Activated CD4-positive, CD25-positive, alpha-beta regulatory T cell treated with anti-CD3 and anti-CD28 coated beads, Interleukin-2, amount 50 U/mL, for 24 hours (primary cell): ENCODE results near the gene CA4.
"Not testable (repeated sequence)": the region's sequence is repeated elsewhere in the genome, so short reads cannot be mapped to it uniquely, and the experiment has no call there.

Source experiments
- ATAC-seq, 2 donors: fragments of 150-1000 bp; cut with Tn5 transposase; one replicate each; pipeline ENCODE4 v1.10.0; 2021; ENCODE audit warnings: mild to moderate bottlenecking in 1 of 2, moderate library complexity in 1 of 2

CA4 gene

DNA sequence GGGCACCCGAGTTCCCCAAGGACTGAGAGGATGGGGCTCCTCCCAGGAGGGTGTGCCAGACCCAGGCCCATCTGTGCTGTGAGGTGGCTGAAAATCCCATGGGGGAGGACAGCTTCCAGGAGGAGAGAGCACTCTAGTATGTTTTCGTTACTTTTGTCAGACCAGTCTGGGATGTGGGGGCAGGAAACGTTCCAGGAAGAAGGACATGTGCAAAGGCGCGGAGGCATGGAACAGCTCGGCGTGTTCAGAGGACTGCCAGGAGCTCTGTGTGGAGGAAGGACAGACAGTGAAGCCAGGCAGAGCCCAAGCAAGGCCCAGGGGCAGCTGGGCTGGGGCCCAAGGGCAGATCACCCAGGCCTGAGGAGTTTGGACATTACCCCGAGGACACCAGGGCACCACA, 7.0 kb downstream of the CA4 start:
- ATAC-seq = no peak

DNA sequence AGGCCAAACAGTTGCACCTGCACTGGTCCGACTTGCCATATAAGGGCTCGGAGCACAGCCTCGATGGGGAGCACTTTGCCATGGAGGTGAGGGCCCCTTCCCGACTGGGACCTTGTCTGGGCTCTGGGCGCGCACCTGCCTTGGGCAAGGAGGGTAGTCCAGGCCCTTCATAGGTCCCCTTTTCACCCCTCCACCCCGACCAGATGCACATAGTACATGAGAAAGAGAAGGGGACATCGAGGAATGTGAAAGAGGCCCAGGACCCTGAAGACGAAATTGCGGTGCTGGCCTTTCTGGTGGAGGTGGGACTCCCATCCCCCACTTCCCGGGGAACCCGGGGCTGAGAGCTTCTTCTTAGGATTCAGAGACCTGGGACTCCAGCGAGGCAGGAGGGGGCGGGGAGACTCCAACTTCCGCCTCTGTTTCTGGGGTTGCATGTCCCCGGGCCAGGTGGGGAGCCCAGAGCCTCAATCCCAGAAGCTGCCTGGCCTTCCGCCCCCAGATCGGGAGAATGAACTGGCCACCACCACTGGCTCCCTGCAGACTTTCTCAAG, 7.8 kb downstream of the CA4 start:
- ATAC-seq = no peak

DNA sequence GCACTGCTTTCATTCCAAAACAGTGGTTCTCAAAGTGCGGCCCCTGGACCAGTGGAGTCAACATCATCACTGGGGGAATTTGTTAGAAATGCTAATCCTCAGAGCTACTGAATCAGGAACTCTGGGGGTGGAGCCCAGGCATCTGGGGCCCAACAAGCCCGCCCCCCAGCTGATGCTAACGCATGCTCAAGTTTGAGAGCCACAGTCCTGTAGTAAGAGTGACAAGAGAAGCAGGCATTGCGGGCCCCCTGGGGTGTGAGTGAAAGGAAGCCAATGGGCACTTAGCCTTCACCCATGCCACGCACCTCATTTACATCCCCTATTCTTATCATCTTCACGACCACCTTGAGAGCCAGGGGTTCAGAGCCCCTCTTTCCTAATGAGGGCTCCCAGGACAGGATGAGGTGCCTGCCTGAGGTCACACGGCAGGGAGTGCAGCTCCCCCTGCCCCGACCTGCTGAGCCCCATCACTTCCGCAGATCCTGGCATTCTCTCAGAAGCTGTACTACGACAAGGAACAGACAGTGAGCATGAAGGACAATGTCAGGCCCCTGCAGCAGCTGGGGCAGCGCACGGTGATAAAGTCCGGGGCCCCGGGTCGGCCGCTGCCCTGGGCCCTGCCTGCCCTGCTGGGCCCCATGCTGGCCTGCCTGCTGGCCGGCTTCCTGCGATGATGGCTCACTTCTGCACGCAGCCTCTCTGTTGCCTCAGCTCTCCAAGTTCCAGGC, 9.1 kb downstream of the CA4 start:
- ATAC-seq = no peak

- no peak for ATAC-seq
Observed at GRCh38 chr17:60159479-60159866, 9.7 kb downstream of the CA4 start.

DNA sequence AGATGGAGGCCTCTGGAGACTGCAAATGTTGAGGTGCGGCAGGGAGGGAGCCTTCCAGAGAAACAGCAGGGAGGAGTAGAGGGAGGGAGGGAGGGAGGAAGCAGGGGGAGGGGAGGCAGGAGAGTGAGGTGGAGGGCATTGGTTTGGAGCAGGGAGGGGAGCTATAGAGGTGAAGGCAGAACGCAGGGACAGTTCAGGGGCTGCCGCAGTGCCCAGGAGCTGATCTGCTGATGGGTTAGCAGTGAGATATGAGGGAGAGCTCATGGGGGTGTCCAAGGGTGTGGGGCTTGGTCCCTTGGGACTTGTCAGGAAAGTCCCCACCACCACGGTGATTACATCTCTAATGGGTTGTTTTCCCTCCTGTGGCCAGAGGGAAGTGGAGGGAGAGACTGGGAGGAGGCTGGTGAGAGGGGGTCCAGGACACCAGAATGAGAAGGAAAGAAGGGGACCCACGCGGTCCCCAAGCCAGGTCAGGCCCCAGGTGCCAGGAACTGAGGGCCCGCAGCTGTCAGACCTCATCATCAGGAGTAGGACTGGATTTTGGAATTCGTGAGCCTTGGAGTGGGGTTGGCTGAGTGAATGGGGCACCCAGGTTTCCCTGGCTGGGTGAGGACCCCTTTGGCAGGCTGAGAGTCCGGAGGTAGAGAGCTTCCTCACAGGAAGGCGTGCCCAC, 11.2 kb downstream of the CA4 start:
- no peak for ATAC-seq

DNA sequence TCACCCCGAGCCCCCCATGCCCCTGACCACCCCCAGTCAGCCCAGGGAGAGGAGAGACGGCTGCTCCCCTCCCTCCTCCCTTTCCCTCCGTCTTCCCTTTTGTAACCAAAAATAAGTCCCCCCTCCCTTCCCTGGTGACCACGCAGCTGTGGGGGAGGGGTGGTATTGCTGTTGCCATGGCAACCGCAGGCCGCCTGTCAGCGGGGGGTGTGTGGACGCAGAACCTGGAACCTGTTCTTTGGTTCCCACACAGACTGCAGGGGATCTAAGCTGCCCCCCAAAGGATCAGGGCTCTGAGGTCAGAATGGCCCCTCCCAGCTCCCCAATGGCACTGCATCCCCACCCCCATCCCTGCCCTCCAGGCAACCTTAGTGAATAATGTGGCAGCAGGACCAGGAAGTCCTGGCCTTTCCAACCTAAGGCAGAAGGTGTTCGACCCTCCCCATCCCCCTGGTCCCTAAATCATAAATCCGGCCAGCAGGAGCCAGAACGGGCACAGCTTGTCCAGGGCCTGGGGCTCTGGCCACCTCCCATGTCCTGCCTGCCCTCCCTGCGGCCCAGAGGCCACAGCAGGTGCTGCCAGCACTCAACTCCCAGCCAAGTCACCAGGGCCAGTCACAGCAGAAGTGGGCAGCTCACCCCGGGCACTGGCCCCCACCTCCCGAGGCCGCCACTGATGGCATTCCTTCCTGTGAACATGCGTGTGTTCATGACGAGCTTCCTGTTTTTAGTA, 12.0 kb downstream of the CA4 start:
- no peak for ATAC-seq

DNA sequence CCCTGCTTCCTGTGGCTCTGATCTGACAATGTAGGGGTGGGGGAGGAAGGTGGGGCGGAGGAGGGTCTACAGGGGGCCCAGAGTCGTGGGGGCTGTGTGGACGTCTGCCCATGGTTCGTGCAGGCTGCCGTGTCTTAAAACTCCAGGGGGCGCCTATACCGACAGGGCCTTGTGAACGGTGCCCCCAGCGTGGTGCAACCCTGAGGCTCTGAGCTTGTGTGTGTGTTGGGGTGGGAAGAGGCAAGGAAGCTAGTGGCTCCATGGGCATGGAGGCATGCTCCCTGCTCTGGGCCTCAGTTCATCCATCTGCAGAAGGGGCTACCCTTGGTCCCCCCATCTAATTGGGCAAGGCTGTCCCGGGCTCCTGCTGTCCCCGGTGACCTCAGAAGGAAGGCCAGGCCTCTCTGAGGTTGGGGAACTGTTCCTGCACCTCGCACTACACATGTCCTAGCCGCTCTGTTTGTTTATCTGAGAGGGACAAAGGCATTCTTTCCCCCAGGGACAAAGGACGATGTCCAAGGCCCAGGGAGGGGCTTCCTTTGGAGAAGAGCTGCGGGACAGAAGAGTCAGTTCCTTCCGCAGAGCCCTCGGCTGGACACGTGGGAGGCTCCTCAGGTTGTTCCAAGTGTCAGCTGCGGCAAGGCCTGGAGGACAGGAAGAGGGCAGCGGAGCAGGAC, 13.5 kb downstream of the CA4 start:
- ATAC-seq = no peak

- ATAC-seq = no peak
Observed at GRCh38 chr17:60164164-60164563, 14.4 kb downstream of the CA4 start.

GRCh38 chr17:60164697-60165096, 14.9 kb downstream of the CA4 start:
- no peak for ATAC-seq

DNA sequence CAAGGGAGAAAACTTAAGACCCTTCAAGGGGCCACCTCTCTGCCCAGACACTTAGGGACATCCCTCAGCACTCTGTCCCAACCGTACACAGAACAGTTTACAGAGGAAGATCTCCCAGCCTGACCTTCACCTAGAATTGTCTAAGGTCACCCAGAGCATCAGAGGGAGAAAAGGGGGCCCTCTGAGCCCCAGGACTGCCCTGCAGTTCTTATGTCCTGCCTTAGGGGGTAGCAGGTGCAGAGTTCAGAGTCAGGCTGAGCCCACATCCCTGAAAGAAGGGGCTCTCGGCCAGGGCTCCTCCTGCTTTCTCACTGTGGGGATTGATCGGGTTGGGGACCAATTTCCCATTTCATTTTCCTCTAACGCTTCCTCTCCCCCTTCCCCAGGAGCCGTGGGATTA, 15.4 kb downstream of the CA4 start:
- ATAC-seq = no peak

- ATAC-seq = peak; percentile 90
Observed at GRCh38 chr17:60165971-60166370, 16.2 kb downstream of the CA4 start.

GRCh38 chr17:60167065-60167741, 17.4 kb downstream of the CA4 start:
- ATAC-seq = no peak

GRCh38 chr17:60168654-60169053, 18.9 kb downstream of the CA4 start:
- no peak for ATAC-seq

DNA sequence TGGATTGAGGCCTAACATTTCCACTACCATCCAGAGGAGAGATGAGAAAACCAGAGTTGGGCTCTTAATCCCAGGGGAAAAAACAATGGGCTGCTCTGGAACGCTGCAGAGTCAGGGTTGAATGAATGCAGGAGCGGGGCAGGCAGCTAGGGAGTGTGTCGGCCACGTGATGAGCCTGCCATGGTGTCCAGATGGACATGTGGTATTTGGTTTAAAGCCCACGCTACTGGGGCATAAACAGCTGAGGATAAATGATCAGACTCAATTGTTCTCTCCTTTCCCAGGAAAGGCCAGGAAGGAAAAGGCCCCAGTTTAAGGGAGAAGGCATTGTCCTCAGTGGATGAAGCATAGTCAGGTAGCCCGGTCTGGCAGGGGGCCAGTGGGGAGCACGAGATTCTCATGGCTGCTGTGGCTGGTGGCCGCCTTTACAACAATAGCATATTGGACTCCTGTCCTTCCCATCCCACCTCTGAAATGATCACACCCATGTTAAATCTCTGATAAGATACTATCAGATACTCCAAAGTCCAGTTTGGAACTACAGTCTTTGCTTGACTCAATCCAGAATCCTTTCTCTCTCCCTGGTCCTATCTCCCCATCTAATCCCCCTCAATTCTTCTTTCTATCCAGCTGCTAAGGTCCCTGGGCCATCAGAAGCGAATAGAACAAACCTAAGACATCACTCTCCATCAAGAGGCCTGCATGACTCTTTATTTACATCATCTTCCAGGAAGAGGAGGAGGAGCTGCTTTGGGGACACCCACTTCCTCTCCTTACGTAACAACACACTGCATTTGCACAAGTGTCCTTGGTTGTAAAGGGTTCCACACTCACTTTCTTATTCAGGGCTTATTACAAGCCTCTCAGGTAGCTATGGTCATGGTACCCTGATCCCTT, 20.4 kb downstream of the CA4 start:
- peak; percentile 63 to 75 for ATAC-seq

- ATAC-seq = peak; percentile 10 to 29
Observed at GRCh38 chr17:60170835-60171752, 21.3 kb downstream of the CA4 start.

DNA sequence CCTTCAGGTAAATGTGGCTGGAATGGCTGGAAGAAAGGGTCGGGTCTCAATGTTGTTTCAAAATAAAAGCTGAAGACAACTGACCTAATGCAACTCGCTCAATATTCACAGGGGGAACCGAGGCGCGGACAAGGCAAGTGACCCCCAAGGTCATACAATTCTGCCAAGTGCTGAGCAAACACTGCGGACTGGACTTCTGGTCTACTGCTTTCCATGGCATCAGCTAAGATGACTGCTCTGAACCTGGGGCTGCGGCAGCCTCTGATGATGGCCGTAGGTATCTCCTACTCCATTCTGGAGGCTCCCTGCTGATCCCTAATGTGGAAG, 21.9 kb downstream of the CA4 start:
- no peak for ATAC-seq

GRCh38 chr17:60173304-60173819, 23.6 kb downstream of the CA4 start:
- no peak for ATAC-seq

DNA sequence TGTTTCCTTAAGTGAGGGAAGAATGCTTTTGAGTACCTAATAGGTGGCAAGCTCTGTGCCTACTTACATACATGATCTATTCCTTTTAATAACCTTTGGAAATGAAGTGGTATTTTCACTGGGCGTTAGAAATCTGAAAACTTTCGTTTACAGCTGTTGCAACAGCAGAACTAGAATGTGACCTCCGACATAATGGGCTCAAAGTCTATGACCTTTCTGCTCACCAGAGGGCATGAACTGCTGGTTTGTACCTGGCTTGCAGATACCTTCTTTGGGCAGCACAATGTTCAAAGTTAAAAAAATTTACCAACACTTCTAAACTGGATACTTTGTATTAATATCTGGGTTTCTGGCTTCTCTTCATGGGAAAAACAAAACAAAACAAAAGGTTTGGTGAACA, 24.3 kb downstream of the CA4 start:
- ATAC-seq = no peak

DNA sequence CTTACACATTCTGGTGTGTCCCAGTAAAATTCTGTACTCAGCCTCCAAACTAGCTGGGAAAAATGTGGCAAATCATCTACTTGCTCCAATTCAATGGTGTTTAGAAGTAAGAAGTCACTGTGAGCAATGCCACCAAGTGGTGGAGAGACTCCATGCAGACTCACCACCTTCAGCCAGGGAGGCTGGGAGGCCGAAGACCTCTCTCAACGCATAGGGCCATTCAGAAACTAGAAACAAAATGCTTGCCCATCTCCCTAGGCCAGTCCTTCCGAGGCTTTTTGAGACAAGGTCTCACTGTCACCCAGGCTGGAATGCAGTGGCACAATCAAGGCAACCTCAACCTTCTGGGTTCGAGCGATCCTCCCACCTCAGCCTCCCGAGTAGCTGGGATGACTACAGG, 25.0 kb downstream of the CA4 start:
- not testable (repeated sequence) for ATAC-seq

DNA sequence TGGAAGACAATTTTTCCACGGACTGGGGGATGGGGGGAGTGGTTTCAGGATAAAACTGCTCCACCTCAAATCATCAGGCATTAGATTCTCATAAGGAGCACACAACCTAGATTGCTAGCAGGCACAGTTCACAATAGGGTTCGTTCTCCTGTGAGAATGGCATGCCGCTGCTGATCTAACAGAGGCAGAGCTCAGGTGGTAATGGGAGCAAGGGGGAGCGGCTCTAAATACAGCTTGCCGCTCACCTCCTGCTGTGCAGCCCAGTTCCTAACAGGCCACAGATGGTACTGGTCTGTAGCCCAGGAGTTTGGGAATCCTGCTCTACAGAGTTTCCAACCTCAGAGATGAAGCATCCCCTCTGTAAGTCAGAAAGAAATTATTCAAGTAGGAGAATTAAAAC, 27.0 kb downstream of the CA4 start:
- not testable (repeated sequence) for ATAC-seq
